ENCODE data around the gene FBXL17. TPM values are rescaled to one million over a fixed set of nuclear protein-coding genes. Genes with fewer than 3 reads are reported as not detected.
"Not testable (repeated sequence)": the region's sequence is repeated elsewhere in the genome, so short reads cannot be mapped to it uniquely, and the experiment has no call there.

Gene FBXL17
- total and polyA plus RNA-seq, 9 of the 15 experiments (the other 6 are each of a cell fraction or from before 2014, with no cell fraction given) = 0.32 to 5.4 (median 1.8) TPM

DNA sequence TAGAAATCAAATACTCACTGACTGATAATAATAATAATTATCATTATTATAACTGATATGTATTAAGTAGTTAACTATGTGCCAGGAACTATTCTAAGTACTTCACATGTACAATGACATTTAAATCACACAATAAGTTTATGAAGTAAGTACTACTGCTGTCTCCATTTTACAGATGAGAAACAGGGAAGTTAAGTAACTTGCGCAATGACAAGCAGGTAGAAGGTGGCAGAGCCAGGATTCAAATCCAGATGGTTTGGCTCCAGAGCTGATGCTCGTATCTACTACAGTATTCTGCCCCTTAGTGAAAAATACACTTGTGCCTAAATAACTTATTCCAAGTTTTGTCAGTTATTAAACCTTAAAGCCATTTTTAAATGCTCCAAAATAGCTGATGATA is 217.3 kb downstream of the FBXL17 start:
- ATAC-seq = no peak
- intact Hi-C loops (cut with micrococcal nuclease) (no loop called here), in situ Hi-C loops (cut with MboI) (no loop called here)
- WGBS (ENCODE audit: insufficient coverage, low coverage, missing lambda C conversion rate) = 5% methylated on average over 2 of the region's 2 CpGs
- Histone ChIP-seq H3K9me3 (replicated peaks; ENCODE audit: control insufficient read depth, insufficient read depth, low read depth, low read length) (no peaks in the 10 kb centered on the region), H3K4me1 (replicated peaks in 1 of 2; ENCODE audit: control insufficient read depth in 2 of 2, insufficient read depth in 2 of 2, low read length in 2 of 2) (no peaks in the 10 kb centered on the region), H3K4me2 (ENCODE audit: insufficient read depth, low read length) (no peak overlapping the region), H3K4me3 (no peak overlapping the region), H2AFZ (ENCODE audit: low read depth, low read length) (no peak overlapping the region), H3K9me1 (ENCODE audit: control insufficient read depth, insufficient read depth, low read length) (no peaks in the 10 kb centered on the region), H3K79me2 (ENCODE audit: control insufficient read depth, insufficient read depth, low read length) (no peaks in the 10 kb centered on the region), H3K36me3 (ENCODE audit: control insufficient read depth, insufficient read depth, low read length) (no peaks in the 10 kb centered on the region), H3K27ac (ENCODE audit: extremely low read depth, low read depth, low read length) (no peak overlapping the region), H4K20me1 (replicated peaks; ENCODE audit: control insufficient read depth, insufficient read depth, low read length) (no peaks in the 10 kb centered on the region), H3K9ac (ENCODE audit: insufficient read depth in 1 of 2, low read depth in 2 of 2, low read length in 2 of 2) (no peak overlapping the region), H3K27me3 (ENCODE audit: control insufficient read depth in 2 of 2, insufficient read depth in 2 of 2, low read length in 2 of 2) (no peaks in the 10 kb centered on the region)
- POLR2A ChIA-PET = no interaction called here
- no TSS peak for BruUV-seq (replicated peaks)
- CTCF ChIA-PET (ENCODE audit: low intra/inter-chr PET ratio) = no interaction called here
- no peak for FAIRE-seq
- no peak for DNase-seq (ENCODE audit: extremely low read depth in 1 of 4, low spot score in 3 of 4)
- no peak for TF ChIP-seq BRD9 (IDR thresholded peaks at IDR 0.05; ENCODE audit: low read depth, partially characterized antibody)
- TF ChIP-seq CEBPB (tag; IDR thresholded peaks at IDR 0.05) = peak; percentile 72
- no peak for TF ChIP-seq CEBPG (CRISPR knock-in tag; IDR thresholded peaks at IDR 0.05)
- TF ChIP-seq CEBPG (tag; conservative IDR thresholded peaks at IDR 0.05 in 1 of 2, IDR thresholded peaks at IDR 0.05 in 1 of 2) = peak in 1 of 2 experiments; percentile 59; a peak in 2 of 4 replicates

DNA sequence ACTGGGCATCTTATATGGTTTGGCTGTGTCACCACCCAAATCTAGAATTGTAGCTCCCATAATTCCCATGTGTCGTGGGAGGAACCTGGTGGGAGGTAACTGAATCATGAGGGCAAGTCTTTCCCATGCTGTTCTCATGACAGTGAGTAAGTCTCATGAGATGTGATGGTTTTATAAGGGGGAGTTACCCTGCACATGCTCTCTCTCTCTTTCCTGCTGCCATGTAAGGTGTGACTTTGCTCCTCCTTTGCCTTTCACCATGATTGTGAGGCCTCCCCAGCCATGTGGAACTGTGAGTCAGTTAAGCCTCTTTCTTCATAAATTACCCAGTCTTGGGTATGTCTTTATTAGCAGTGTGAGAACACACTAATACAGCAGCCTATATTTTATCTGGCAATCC is 229.0 kb downstream of the FBXL17 start:
- H3K9me3 ChIP-seq (replicated peaks; ENCODE audit: control insufficient read depth, insufficient read depth, low read depth, low read length); intact Hi-C loops (cut with micrococcal nuclease); FAIRE-seq; H3K4me1 ChIP-seq (replicated peaks in 1 of 2; ENCODE audit: control insufficient read depth in 2 of 2, insufficient read depth in 2 of 2, low read length in 2 of 2); POLR2A ChIA-PET; BruUV-seq (replicated peaks); H3K27me3 ChIP-seq (ENCODE audit: control insufficient read depth in 2 of 2, insufficient read depth in 2 of 2, low read length in 2 of 2); ATAC-seq; H3K9ac ChIP-seq (ENCODE audit: insufficient read depth in 1 of 2, low read depth in 2 of 2, low read length in 2 of 2); H2AFZ ChIP-seq (ENCODE audit: low read depth, low read length); DNase-seq (ENCODE audit: extremely low read depth in 1 of 4, low spot score in 3 of 4); H3K36me3 ChIP-seq (ENCODE audit: control insufficient read depth, insufficient read depth, low read length); in situ Hi-C loops (cut with MboI); H4K20me1 ChIP-seq (replicated peaks; ENCODE audit: control insufficient read depth, insufficient read depth, low read length); H3K9me1 ChIP-seq (ENCODE audit: control insufficient read depth, insufficient read depth, low read length); H3K27ac ChIP-seq (ENCODE audit: extremely low read depth, low read depth, low read length); H3K4me3 ChIP-seq; H3K4me2 ChIP-seq (ENCODE audit: insufficient read depth, low read length); H3K79me2 ChIP-seq (ENCODE audit: control insufficient read depth, insufficient read depth, low read length); CTCF ChIA-PET (ENCODE audit: low intra/inter-chr PET ratio): not testable (repeated sequence)
- WGBS (ENCODE audit: insufficient coverage, low coverage, missing lambda C conversion rate) = 0% methylated on average over 1 of the region's 1 CpG
- TF ChIP-seq ZNF431 (CRISPR knock-in tag; IDR thresholded peaks at IDR 0.05) = peak; percentile 49; the same call in 1 of the 2 replicates

Data from K562 (cell line).